SW480 (cell line): ENCODE results near the gene SHANK1.

ENCODE experiments used
- DNase-seq: peaks from one replicate; pipeline ENCODE4 v3.0.0-alpha.2; 2016; ENCODE audit warnings: low spot score

SHANK1 gene

DNA sequence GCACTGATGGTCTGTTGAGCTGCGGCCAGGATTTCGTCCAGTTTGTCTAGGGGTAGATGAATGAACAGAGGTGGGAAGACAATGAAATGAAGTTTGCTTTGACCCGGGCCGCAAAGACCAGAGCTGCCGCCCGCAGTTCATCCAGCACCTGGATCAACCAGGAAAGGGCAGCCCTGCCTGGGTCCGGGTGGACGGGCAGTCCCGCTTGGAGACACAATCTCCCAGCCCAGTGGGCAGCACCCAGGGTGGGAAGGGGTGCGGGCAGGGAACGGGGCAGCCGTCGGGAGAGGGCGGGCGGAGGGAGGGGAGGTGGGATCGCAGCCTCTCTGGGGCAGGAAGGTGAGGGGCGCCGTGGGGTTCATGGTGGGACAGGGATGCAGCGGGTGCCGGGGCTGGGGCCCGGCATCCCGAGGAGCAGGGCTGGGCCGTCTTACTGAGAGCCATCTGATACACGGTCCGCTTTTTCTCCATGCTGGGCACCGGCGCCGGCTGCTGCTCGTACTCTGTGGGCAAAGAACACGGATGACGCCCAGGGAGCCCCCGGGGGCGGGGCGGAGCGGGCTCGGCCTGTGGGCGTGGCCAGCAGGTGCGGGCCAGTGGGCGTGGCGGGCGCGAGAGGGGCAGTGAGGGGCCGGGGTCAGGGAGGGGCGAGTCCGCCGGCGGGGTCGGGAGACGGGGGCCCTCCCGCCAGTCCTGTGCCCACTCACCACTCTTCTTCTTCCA, 33.1 kb downstream of the SHANK1 start:
- no peak for DNase-seq

DNA sequence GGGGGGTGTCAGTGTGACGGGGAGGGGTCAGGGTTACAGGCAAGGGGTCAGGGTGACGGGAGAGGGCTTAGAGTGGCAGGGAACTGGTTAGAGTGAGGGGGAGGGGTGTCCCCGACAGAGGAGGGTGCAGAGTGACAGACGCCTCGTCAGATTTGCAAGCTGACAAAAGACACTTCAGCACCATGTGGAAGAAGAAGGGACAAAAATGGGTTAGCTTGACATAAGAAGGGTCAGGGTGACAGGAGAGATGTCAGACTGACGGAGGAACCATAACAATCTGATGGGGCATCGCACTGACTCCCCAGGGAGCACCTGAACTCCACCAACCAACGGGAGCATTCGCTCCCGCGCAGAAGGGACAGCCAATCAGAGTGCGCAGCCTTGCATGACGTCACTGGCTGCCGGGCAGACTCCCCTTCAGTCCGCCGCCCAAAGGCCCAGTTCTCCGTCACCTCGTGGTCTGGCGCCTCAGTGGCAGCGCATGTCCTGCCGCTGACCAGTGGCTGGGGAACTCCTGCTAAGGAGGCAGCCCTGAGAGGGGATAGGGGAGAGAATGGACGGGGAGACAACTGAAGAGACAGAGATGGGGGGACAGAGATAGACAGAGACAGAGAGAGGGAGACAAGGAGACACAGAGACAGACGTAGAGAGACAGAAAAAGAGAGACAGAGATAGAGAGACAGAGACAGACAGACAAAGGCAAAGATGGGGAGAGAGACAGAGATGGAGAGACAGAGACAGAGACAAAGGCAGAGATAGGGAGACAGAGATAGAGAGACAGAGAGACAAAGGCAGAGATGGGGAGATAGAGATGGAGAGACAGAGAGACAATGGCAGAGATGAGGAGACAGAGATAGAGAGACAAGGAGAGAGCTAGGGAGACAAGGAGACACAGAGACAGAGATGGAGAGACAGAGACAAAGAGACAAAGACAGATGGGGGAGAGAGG, 40.2 kb downstream of the SHANK1 start:
- peak; percentile 90 for DNase-seq

DNA sequence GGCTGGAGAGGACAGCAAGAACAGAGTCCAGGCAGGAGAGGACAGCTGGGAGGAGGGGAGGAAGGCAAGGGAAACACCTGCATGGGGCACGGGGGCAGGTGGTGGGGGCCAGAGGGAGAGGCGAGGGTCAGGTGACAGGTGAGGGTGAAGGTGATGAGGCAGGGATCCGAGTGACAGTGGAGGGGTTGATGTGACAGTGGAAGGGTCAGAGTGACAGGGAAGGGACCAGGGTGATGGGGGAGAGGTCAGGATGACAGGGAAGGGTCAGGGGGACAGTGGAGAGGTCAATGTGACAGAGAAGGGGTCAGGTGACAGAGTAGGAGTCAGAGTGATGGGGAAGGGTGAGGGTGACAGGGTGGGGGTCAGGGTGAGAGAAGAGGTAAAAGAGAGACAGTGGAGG, 41.3 kb downstream of the SHANK1 start:
- no peak for DNase-seq

GRCh38 chr19:50677636-50678035, 42.0 kb downstream of the SHANK1 start:
- DNase-seq, result no peak

- DNase-seq, result no peak
Measured at GRCh38 chr19:50676625-50677197, 42.9 kb downstream of the SHANK1 start.

GRCh38 chr19:50673118-50673517, 46.5 kb downstream of the SHANK1 start:
- no peak for DNase-seq

GRCh38 chr19:50670102-50670380, 49.6 kb downstream of the SHANK1 start:
- DNase-seq, result no peak

- peak; percentile 35 for DNase-seq
Measured at GRCh38 chr19:50669302-50670101, 50.1 kb downstream of the SHANK1 start.

- no peak for DNase-seq
Measured at GRCh38 chr19:50668879-50669278, 50.7 kb downstream of the SHANK1 start.

- DNase-seq, result no peak
Measured at GRCh38 chr19:50668416-50668815, 51.2 kb downstream of the SHANK1 start.

DNA sequence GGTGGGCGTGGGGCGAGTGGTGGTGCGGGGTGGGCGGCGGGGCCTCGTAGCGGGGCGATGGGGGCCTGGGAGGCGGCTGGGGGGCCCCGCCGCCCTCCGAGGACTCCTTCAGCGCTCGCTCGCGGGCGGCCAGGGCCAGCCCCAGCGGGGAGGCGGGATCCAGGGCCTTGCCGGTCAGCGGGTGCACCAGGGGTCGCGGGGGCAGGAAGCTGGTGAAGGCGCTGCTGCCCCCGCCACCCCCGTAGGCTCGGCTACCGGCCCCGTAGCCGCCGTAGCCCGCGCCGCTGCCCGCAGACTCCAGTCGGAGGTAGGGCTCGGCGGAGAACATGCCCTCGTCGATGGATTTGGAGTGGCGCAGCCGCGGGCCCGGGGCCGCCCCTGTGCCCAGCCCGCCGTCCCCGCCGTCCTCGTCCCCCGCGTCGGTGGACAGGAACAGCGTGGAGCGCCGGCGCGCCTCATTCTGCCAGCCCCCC, 51.8 kb downstream of the SHANK1 start:
- DNase-seq, result no peak

- no peak for DNase-seq
Measured at GRCh38 chr19:50667177-50667758, 52.3 kb downstream of the SHANK1 start.

- no peak for DNase-seq
Measured at GRCh38 chr19:50666346-50667176, 53.0 kb downstream of the SHANK1 start.

DNA sequence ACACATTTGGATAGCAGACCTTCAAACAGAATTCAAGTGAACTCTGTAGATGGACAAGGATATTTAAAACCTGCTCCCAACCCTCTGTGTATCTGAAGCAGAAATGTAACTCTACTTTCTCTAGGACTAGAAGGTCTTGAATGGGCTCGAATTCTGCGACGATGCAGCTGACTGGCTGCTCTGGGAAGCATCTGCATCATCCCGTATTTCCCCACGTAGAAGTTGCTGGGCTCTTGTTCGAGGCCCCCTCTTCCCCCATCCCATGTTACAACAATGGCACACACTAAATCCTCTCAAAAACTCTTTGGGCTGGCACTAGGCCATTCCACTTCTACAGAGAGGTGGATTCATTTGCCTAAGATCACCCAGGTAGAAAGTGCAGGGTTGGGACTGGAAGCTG, 55.4 kb downstream of the SHANK1 start:
- no peak for DNase-seq

DNA sequence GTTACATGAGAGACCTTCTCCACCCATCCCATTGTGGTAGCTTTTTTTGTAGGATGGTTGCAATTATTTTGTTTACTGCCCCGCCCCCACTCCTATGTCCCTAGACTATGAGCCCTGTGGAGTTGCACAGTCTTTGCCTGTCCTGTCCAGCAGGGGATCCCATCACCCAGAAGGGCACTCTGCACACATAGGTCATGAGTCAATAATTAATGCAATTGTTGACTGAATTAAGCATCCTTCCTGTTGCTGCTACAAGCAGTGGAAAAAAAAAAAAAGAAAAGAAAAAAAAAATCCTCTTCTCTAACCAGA, 56.2 kb downstream of the SHANK1 start:
- peak; percentile 75 for DNase-seq

DNA sequence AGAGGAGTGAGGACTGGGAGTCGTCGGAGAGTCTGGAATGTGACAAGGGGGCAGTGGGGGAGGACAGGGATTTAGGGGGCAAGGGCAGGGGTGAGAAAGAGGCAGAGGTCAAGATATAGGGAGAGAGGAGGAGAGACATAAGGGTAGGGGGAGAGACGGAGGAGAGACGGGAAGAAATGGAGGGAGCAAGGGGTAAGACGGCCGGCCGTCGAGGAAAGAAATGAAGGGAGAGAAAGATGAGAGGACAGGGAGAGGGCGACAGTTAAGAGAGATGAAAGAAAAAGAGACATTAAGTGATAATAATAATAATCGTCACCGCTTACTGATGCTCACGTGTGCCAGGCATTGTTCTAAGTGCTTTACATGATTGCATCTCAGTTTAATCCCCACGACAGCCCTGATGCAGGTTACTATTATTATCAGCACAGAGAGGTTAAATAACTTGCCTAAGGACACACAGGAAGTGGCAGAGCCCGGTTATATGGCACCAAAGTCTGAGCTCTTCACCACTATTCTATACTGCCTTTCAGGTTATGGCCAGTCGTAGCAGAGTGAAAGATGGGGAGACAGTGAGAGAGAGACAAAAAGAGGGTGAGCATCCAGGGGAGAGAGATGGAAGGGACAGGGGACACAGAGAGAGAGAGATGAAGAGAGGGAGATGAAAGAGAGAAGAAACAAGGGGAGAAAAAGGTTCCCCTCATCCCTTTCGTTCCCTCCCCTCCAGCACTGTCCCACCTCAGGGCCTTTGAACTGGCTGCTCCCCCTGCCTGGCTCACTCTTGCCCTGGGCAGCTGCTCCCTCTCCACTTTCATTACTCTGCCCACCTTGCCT, 56.7 kb downstream of the SHANK1 start:
- DNase-seq, result no peak

GRCh38 chr19:50661766-50662650, 57.6 kb downstream of the SHANK1 start:
- no peak for DNase-seq

- no peak for DNase-seq
Measured at GRCh38 chr19:50661023-50661422, 58.6 kb downstream of the SHANK1 start.

GRCh38 chr19:50660088-50660366, 59.6 kb downstream of the SHANK1 start:
- no peak for DNase-seq
